ENCODE data around the gene GPR141. TPM values are rescaled to one million over a fixed set of nuclear protein-coding genes. Genes with fewer than 3 reads are reported as not detected.

The GPR141 gene
- total and polyA plus RNA-seq, 2 of the 13 experiments (the other 11 are each of a cell fraction or from before 2014, with no cell fraction given) = not detected

GRCh38 chr7:37660614-37661013 is 23.0 kb upstream of the GPR141 start:
- ATAC-seq = no peak
- Histone ChIP-seq H3K27me3 (ENCODE audit: control insufficient read depth in 1 of 2, insufficient read depth in 2 of 2, low read length in 2 of 2) (no peaks in the 10 kb centered on the region), H2AFZ (ENCODE audit: low read length) (no peak overlapping the region), H4K20me1 (ENCODE audit: insufficient read depth, low read length) (no peaks in the 10 kb centered on the region), H3K4me2 (ENCODE audit: low read depth, low read length) (no peak overlapping the region), H3K79me2 (ENCODE audit: insufficient read depth, low read length) (no peaks in the 10 kb centered on the region), H3K4me1 (ENCODE audit: insufficient read depth, low read length) (no peaks in the 10 kb centered on the region), H3K27ac (ENCODE audit: extremely low read length, insufficient read depth, low read length) (no peak overlapping the region), H3K36me3 (replicated peaks in 1 of 2; ENCODE audit: control insufficient read depth in 1 of 2, insufficient read depth in 2 of 2, low read length in 2 of 2) (no peaks in the 10 kb centered on the region), H3K4me3 (replicated peaks in 1 of 3; ENCODE audit: insufficient read depth in 1 of 3, low read depth in 2 of 3, low read length in 3 of 3) (no peak overlapping the region), H3K9me3 (ENCODE audit: low read length) (no peaks in the 10 kb centered on the region), H3K9ac (ENCODE audit: insufficient read depth, low read depth, low read length) (no peak overlapping the region)
- DNase-seq (ENCODE audit: low spot score) = no peak
- ChIA-PET CTCF (ENCODE audit: low intra/inter-chr PET ratio, low total read pairs) (no interaction called here), POLR2A (no interaction called here)
- no TSS peak for BruUV-seq (replicated peaks)
- WGBS (ENCODE audit: low lambda C conversion rate) = 40% methylated on average over 4 of the region's 4 CpGs
- in situ Hi-C loops (cut with HindIII; ENCODE audit: extremely low pct_ligation_motif_present, low pct_unique_long_range_greater_than_20kb) = no loop called here
- no peak for FAIRE-seq
- intact Hi-C loops (cut with micrococcal nuclease; ENCODE audit: unreplicated experiment) = no loop called here
- no peak for TF ChIP-seq ZNF253 (CRISPR knock-in tag; IDR thresholded peaks at IDR 0.05; ENCODE audit: borderline replicate concordance)
- TF ChIP-seq ZNF691 (CRISPR knock-in tag; IDR thresholded peaks at IDR 0.05; ENCODE audit: borderline replicate concordance, low read depth) = no peak
- TF ChIP-seq ONECUT2 (CRISPR knock-in tag; IDR thresholded peaks at IDR 0.05) = no peak
- TF ChIP-seq ATF5 (CRISPR knock-in tag; IDR thresholded peaks at IDR 0.05; ENCODE audit: low read depth) = no peak
- TF ChIP-seq HBP1 (CRISPR knock-in tag; IDR thresholded peaks at IDR 0.05; ENCODE audit: low read depth) = no peak
- no peak for TF ChIP-seq SMARCE1 (IDR thresholded peaks at IDR 0.05; ENCODE audit: borderline replicate concordance)
- TF ChIP-seq TGIF2 (CRISPR knock-in tag; IDR thresholded peaks at IDR 0.05) = no peak
- TF ChIP-seq UBTF (CRISPR knock-in tag; IDR thresholded peaks at IDR 0.05) = no peak
- TF ChIP-seq FOXJ3 (CRISPR knock-in tag; IDR thresholded peaks at IDR 0.05; ENCODE audit: borderline replicate concordance) = no peak
- no peak for TF ChIP-seq NFAT5 (CRISPR knock-in tag; IDR thresholded peaks at IDR 0.05)
- no peak for TF ChIP-seq ZNF776 (CRISPR knock-in tag; IDR thresholded peaks at IDR 0.05)
- TF ChIP-seq ELF4 (CRISPR knock-in tag; IDR thresholded peaks at IDR 0.05; ENCODE audit: borderline replicate concordance) = no peak
- no peak for TF ChIP-seq ZNF44 (CRISPR knock-in tag; IDR thresholded peaks at IDR 0.05)
